H9 (cell line): Measurements from ENCODE around the gene WASF3. TPM values are rescaled to one million over a fixed set of nuclear protein-coding genes. Genes with fewer than 3 reads are reported as not detected.

Source experiments
- DNase-seq: peaks from one replicate; pipeline ENCODE4 v3.0.0-alpha.2; 2017
- H2AFZ ChIP-seq: one replicate; pipeline ENCODE4 v1.6.1; 2013; ENCODE audit warnings: mild to moderate bottlenecking, low read length, control low read depth, moderate library complexity
- H2AK5ac ChIP-seq: 2 replicates; pipeline ENCODE4 v1.6.1; 2013; ENCODE audit warnings: low read length, control low read depth, mixed read lengths; ENCODE audit not compliant: insufficient read length
- H2BK120ac ChIP-seq: one replicate; pipeline ENCODE4 v1.6.1; 2013; ENCODE audit warnings: low read depth, mild to moderate bottlenecking, low read length, control low read depth, inconsistent platforms; ENCODE audit not compliant: poor library complexity, severe bottlenecking
- H2BK12ac ChIP-seq: 2 replicates; pipeline ENCODE4 v1.6.1; 2013; ENCODE audit warnings: low read length, control low read depth, mixed read lengths, low read depth; ENCODE audit not compliant: insufficient read length
- H2BK15ac ChIP-seq: 2 replicates; pipeline ENCODE4 v1.6.1; 2013; ENCODE audit warnings: low read depth, low read length, control low read depth
- H2BK20ac ChIP-seq: one replicate; pipeline ENCODE4 v1.6.1; 2013; ENCODE audit warnings: low read depth, mild to moderate bottlenecking, low read length, control low read depth, inconsistent platforms; ENCODE audit not compliant: poor library complexity, severe bottlenecking
- H2BK5ac ChIP-seq: 2 replicates; pipeline ENCODE4 v1.6.1; 2013; ENCODE audit warnings: low read length, control low read depth, mixed read lengths; ENCODE audit not compliant: insufficient read length
- H3K14ac ChIP-seq: 2 replicates; pipeline ENCODE4 v1.6.1; 2013; ENCODE audit warnings: low read length, control low read depth; ENCODE audit not compliant: insufficient read depth
- H3K18ac ChIP-seq: 2 replicates; pipeline ENCODE4 v1.6.1; 2013; ENCODE audit warnings: low read depth, mild to moderate bottlenecking, mixed read lengths, low read length, control low read depth; ENCODE audit not compliant: insufficient read length
- H3K23ac ChIP-seq: 2 replicates; pipeline ENCODE4 v1.6.1; 2013; ENCODE audit warnings: low read length, control low read depth, mixed read lengths, low read depth; ENCODE audit not compliant: insufficient read length
- H3K23me2 ChIP-seq: 2 replicates; pipeline ENCODE4 v1.6.1; 2013; ENCODE audit warnings: low read depth, mild to moderate bottlenecking, mixed read lengths, low read length, control low read depth; ENCODE audit not compliant: insufficient read length, poor library complexity, severe bottlenecking
- H3K27ac ChIP-seq: 2 replicates; pipeline ENCODE4 v1.5.1; 2013; ENCODE audit warnings: low read length, control low read depth, mixed read lengths, low read depth; ENCODE audit not compliant: insufficient read length
- H3K27me3 ChIP-seq: 2 replicates; pipeline ENCODE4 v1.6.1; 2013; ENCODE audit warnings: low read length, control low read depth, inconsistent platforms; ENCODE audit not compliant: insufficient read depth
- H3K4ac ChIP-seq: 2 replicates; pipeline ENCODE4 v1.6.1; 2013; ENCODE audit warnings: low read depth, mild to moderate bottlenecking, control low read depth, inconsistent platforms, low read length, moderate library complexity
- H3K4me1 ChIP-seq: 2 replicates; pipeline ENCODE4 v1.6.1; 2013; ENCODE audit warnings: low read length, control low read depth, inconsistent platforms; ENCODE audit not compliant: insufficient read depth
- H3K4me2 ChIP-seq: 2 replicates; pipeline ENCODE4 v1.6.1; 2013; ENCODE audit warnings: low read length, control low read depth, mixed read lengths; ENCODE audit not compliant: insufficient read length, insufficient read depth
- H3K56ac ChIP-seq: 2 replicates; pipeline ENCODE4 v1.6.1; 2013; ENCODE audit warnings: low read depth, mild to moderate bottlenecking, mixed read lengths, low read length, control low read depth; ENCODE audit not compliant: insufficient read length
- H3K79me1 ChIP-seq: 2 replicates; pipeline ENCODE4 v1.6.1; 2013; ENCODE audit warnings: low read depth, mild to moderate bottlenecking, moderate library complexity, low read length, control low read depth, inconsistent platforms; ENCODE audit not compliant: insufficient read depth, poor library complexity, severe bottlenecking
- H3K79me2 ChIP-seq: 2 replicates; pipeline ENCODE4 v1.6.1; 2013; ENCODE audit warnings: low read length, control low read depth, inconsistent platforms; ENCODE audit not compliant: insufficient read depth
- H3K9ac ChIP-seq: 2 replicates; pipeline ENCODE4 v1.6.1; 2013; ENCODE audit warnings: low read length, control low read depth, mixed read lengths; ENCODE audit not compliant: insufficient read length; ENCODE audit errors: extremely low read depth
- H3K9me3 ChIP-seq: one replicate; pipeline ENCODE4 v1.6.1; 2013; ENCODE audit warnings: low read depth, low read length, inconsistent platforms; ENCODE audit not compliant: control insufficient read depth
- H3T11ph ChIP-seq: one replicate; pipeline ENCODE4 v1.6.1; 2013; ENCODE audit warnings: mild to moderate bottlenecking, low read length, control low read depth, inconsistent platforms
- H4K20me1 ChIP-seq: one replicate; pipeline ENCODE4 v1.6.1; 2013; ENCODE audit not compliant: control insufficient read depth, insufficient read length, insufficient read depth
- H4K5ac ChIP-seq: 2 replicates; pipeline ENCODE4 v1.6.1; 2013; ENCODE audit warnings: low read depth, mild to moderate bottlenecking, mixed read lengths, low read length, control low read depth; ENCODE audit not compliant: insufficient read length
- H4K8ac ChIP-seq: replicated peaks from 2 replicates; pipeline ENCODE4 v1.6.1; 2013; ENCODE audit warnings: low read length, control low read depth, mixed read lengths, low read depth; ENCODE audit not compliant: insufficient read length
- H4K91ac ChIP-seq: 2 replicates; pipeline ENCODE4 v1.6.1; 2013; ENCODE audit warnings: low read depth, mild to moderate bottlenecking, moderate library complexity, mixed read lengths, low read length, control low read depth; ENCODE audit not compliant: insufficient read length
- H3K27ac Mint-ChIP-seq, 3 experiments: 2 replicates in 2 of 3; 3 replicates in 1 of 3; pipeline ENCODE4 v1.8.0; 2020 to 2021; ENCODE audit warnings: mixed read lengths in 3 of 3, mild to moderate bottlenecking in 1 of 3, moderate library complexity in 1 of 3
- H3K27me3 Mint-ChIP-seq: 2 replicates; pipeline ENCODE4 v1.8.0; 2021; ENCODE audit warnings: low read depth, mild to moderate bottlenecking, moderate library complexity, mixed read lengths
- H3K36me3 Mint-ChIP-seq, 3 experiments: 2 replicates in 2 of 3; 3 replicates in 1 of 3; pipeline ENCODE4 v1.8.0; 2020 to 2021; ENCODE audit warnings: low read depth in 3 of 3, mixed read lengths in 3 of 3; ENCODE audit not compliant: insufficient read depth in 1 of 3
- H3K4me1 Mint-ChIP-seq, 2 experiments: 2 replicates each; pipeline ENCODE4 v1.8.0; 2020; ENCODE audit warnings: mixed read lengths in 2 of 2
- H3K4me3 Mint-ChIP-seq, 2 experiments: 2 replicates in 1 of 2; 3 replicates in 1 of 2; pipeline ENCODE4 v1.8.0; 2020 to 2021; ENCODE audit warnings: mild to moderate bottlenecking in 2 of 2, mixed read lengths in 2 of 2, moderate library complexity in 1 of 2
- H3K9me3 Mint-ChIP-seq, 2 experiments: 2 replicates in 1 of 2; 3 replicates in 1 of 2; pipeline ENCODE4 v1.8.0; 2020; ENCODE audit warnings: mild to moderate bottlenecking in 2 of 2, mixed read lengths in 2 of 2, moderate library complexity in 1 of 2
- WGBS: extraction: QIAGEN DNeasy Blood & Tissue Kit; methylation state at CpG from one replicate; pipeline ENCODE4 v1.1.7; 2013; ENCODE audit warnings: missing lambda C conversion rate, low lambda C conversion rate, mixed read lengths; ENCODE audit not compliant: insufficient read length; ENCODE audit errors: extremely low coverage; 5-methylcytosine and 5-hydroxymethylcytosine counted together
- total RNA-seq: library from RNA; stranded (reverse); gene quantifications from 2 replicates; pipeline ENCODE4 v1.2.1, GENCODE V29; 2021
- TF ChIP-seq, protein P1 (sequence below): fragments of 200-600 bp; sonication (generic); conservative IDR thresholded peaks from 3 replicates; pipeline ENCODE4 v1.8.0; 2021; ENCODE audit warnings: antibody characterized with exemption, mild to moderate bottlenecking

WASF3 gene
- total RNA-seq, 1 experiment from 2014 or later = 22.2 TPM

- Mint-ChIP-seq H3K27ac (no peak overlapping the region; a peak in 1 of 7 replicates), H3K4me3 (no peak overlapping the region; a peak in 1 of 5 replicates), H3K27me3 (no peaks in the 10 kb centered on the region), H3K9me3 (peaks cover 14 to 36% of the 10 kb centered on the region in 2 experiments; a peak in 4 of 5 replicates), H3K4me1 (peaks cover 7 to 9% of the 10 kb centered on the region in 2 experiments), H3K36me3 (peaks cover 17 to 34% (median 28%) of the 10 kb centered on the region in 3 experiments)
- Histone ChIP-seq H3K18ac (no peak overlapping the region), H3K23me2 (no peaks in the 10 kb centered on the region), H3K27ac (no peak overlapping the region), H2BK5ac (no peak overlapping the region), H3K14ac (no peak overlapping the region), H3K4me2 (no peak overlapping the region), H3K79me1 (no peaks in the 10 kb centered on the region), H4K8ac (no peak overlapping the region), H3T11ph (no peak overlapping the region), H3K9me3 (peaks cover 2% of the 10 kb centered on the region), H2BK20ac (no peak overlapping the region), H2AK5ac (no peak overlapping the region), H2BK12ac (no peak overlapping the region), H4K5ac (no peak overlapping the region), H3K27me3 (no peaks in the 10 kb centered on the region), H4K20me1 (no peaks in the 10 kb centered on the region), H2AFZ (no peak overlapping the region), H3K4me1 (no peaks in the 10 kb centered on the region), H4K91ac (no peak overlapping the region), H3K56ac (no peak overlapping the region), H3K4ac (no peak overlapping the region), H3K9ac (no peak overlapping the region), H2BK120ac (no peak overlapping the region), H3K79me2 (0 out of 2 replicates have a peak, but pooled peaks cover 2% of the 10 kb centered on the region), H2BK15ac (no peak overlapping the region), H3K23ac (no peak overlapping the region)
- DNase-seq = peak; percentile 42
- WGBS = no CpG with 5 or more reads among the region's 8 CpGs
- TF ChIP-seq, protein P1, sequence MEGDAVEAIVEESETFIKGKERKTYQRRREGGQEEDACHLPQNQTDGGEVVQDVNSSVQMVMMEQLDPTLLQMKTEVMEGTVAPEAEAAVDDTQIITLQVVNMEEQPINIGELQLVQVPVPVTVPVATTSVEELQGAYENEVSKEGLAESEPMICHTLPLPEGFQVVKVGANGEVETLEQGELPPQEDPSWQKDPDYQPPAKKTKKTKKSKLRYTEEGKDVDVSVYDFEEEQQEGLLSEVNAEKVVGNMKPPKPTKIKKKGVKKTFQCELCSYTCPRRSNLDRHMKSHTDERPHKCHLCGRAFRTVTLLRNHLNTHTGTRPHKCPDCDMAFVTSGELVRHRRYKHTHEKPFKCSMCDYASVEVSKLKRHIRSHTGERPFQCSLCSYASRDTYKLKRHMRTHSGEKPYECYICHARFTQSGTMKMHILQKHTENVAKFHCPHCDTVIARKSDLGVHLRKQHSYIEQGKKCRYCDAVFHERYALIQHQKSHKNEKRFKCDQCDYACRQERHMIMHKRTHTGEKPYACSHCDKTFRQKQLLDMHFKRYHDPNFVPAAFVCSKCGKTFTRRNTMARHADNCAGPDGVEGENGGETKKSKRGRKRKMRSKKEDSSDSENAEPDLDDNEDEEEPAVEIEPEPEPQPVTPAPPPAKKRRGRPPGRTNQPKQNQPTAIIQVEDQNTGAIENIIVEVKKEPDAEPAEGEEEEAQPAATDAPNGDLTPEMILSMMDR = peak; percentile 48
Measured at GRCh38 chr13:26628706-26629105, 71.2 kb downstream of the WASF3 start.
